D721Med (cell line): ENCODE results near the gene CMIP.

ENCODE experiments used
- DNase-seq: peaks from one replicate; pipeline ENCODE4 v3.0.0; 2011; ENCODE audit warnings: low spot score; ENCODE audit not compliant: insufficient read length
- FAIRE-seq: peaks from 2 replicates; lab custom pipeline; 2011; peaks lifted over from hg19 to GRCh38; lab: Jason Lieb, UNC
- CTCF ChIP-seq: IDR thresholded peaks from 2 replicates; pipeline ENCODE4 v1.5.1; 2012; ENCODE audit warnings: mild to moderate bottlenecking, control low read depth; ENCODE audit not compliant: insufficient read depth; ENCODE audit errors: missing control alignments

CMIP gene

GRCh38 chr16:81543571-81543970, 99.0 kb downstream of the CMIP start:
- DNase-seq (no peak), FAIRE-seq (no peak)
- no peak for TF ChIP-seq CTCF

- TF ChIP-seq CTCF = no peak
- no peak for FAIRE-seq
- DNase-seq = no peak
These were observed 99.7 kb downstream of the CMIP start for GRCh38 chr16:81544261-81544660.

GRCh38 chr16:81544700-81545271, 100.2 kb downstream of the CMIP start:
- FAIRE-seq = no peak
- TF ChIP-seq CTCF = no peak

GRCh38 chr16:81545470-81546250, 101.1 kb downstream of the CMIP start:
- FAIRE-seq (no peak), DNase-seq (no peak)
- no peak for TF ChIP-seq CTCF

More at GRCh38 chr16:81544700-81545271, 100.2 kb downstream of the CMIP start:
- DNase-seq = no peak

GRCh38 chr16:81546781-81547180, 102.2 kb downstream of the CMIP start:
- FAIRE-seq = no peak
- DNase-seq = no peak
- no peak for TF ChIP-seq CTCF

DNA sequence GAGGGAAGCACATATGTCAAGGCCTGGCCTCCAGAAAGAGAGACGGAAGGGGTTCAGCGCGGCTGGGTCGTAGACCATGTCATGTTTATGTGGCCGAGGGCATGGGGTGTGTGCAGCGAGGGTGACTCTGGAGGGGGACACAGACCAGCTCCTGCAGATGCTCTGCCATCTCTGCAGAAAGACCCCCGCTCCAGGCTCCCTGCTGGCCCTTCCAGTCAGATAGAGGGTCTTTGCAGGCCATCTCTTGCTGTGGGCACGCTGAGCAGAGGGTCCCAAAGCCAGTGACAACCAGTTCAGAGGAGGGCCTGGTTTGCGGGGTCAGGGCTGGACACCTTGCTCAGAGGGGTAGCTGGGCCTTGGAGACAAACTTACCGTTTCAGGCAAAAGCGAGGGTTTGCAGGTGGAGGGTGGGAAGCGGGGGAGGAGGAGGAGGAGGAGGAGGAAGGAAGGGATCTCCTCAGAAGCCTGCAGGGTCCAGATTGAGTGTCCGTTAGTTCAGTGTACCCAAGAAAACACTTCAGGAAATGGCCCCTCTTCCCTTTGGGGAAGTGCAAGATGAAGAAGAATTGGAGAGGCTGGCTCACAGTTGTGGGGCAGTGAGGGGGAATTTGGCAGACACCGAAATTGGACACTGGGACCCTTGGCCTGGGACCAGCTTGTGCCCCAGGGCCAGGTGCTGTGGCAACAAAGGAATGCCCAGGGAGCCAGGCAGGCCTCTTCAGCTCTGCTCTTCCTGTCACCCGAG, 102.8 kb downstream of the CMIP start:
- DNase-seq (no peak), FAIRE-seq (no peak)
- no peak for TF ChIP-seq CTCF
